Measurements from ENCODE around the gene TMEM131L.

The TMEM131L gene

GRCh38 chr4:153517159-153517558, 51.0 kb downstream of the TMEM131L start:
- no peak overlapping the region for H3K4me3 ChIP-seq (ENCODE audit: low read length)
- no peak for DNase-seq (ENCODE audit: low read depth, low spot score)

- H3K4me3 ChIP-seq (ENCODE audit: low read length): peak overlapping the region; percentile 21
- no peak for DNase-seq (ENCODE audit: low read depth, low spot score)
These were observed 51.8 kb downstream of the TMEM131L start for GRCh38 chr4:153518001-153518400.

- DNase-seq (ENCODE audit: low read depth, low spot score): peak; percentile 60
- peak overlapping the region; percentile 21 for H3K4me3 ChIP-seq (ENCODE audit: low read length)
These were observed 52.7 kb downstream of the TMEM131L start for GRCh38 chr4:153518637-153519389.

- DNase-seq (ENCODE audit: low read depth, low spot score): no peak
- H3K4me3 ChIP-seq (ENCODE audit: low read length): no peak overlapping the region
These were observed 53.5 kb downstream of the TMEM131L start for GRCh38 chr4:153519687-153520086.

- DNase-seq (ENCODE audit: low read depth, low spot score): no peak
- no peak overlapping the region for H3K4me3 ChIP-seq (ENCODE audit: low read length)
These were observed 54.1 kb downstream of the TMEM131L start for GRCh38 chr4:153520227-153520626.

DNA sequence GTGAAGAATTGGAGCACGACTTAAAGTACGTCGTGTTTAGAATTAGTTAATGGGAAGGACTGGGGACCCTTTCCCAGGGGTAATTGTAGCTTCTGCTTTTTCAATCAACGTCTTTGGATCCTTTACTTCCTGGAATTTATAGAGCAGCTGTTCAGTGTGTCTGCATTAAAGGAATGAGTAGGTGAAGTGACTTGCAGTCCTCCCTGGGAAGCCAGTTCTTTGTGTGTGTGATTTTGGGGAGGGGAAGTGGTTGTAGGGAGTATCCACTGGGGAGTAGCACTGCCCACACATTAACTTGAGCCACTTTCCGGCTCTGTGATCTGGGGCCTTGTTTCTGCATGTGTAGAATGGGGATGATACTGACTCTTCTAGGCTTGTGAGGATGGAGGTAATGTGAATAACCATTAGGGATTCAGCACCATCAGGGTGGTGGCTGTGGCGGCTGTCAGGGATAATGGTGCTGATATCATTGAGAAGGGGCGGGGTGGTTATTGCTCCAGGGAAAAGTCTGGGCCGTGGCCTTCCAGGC, 54.7 kb downstream of the TMEM131L start:
- H3K4me3 ChIP-seq (ENCODE audit: low read length): no peak overlapping the region; the same call in 1 of the 2 replicates
- no peak for DNase-seq (ENCODE audit: low read depth, low spot score)

- H3K4me3 ChIP-seq (ENCODE audit: low read length): peak overlapping the region; percentile 42
These were observed 55.3 kb downstream of the TMEM131L start for GRCh38 chr4:153521478-153521877.

GRCh38 chr4:153521999-153522801, 56.0 kb downstream of the TMEM131L start:
- peak overlapping the region; percentile 42 for H3K4me3 ChIP-seq (ENCODE audit: low read length)
- peak; percentile 94 for DNase-seq (ENCODE audit: low read depth, low spot score)

More at GRCh38 chr4:153521478-153521877, 55.3 kb downstream of the TMEM131L start:
- peak; percentile 89 for DNase-seq (ENCODE audit: low read depth, low spot score)

DNA sequence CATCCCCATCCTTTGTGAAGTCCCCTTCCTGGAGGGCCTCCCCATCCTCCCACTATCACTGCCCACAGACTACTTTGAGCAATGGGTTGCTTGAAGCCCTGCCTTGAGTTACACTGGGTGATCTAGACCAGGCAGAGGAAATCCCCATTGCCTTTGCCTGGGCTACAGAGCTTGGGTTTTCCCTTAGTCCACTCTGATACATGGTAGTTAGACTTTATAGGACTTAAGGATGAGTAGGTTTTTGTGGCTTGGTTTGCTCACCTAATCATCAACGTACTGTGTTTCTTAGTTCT, 56.6 kb downstream of the TMEM131L start:
- peak; percentile 50 for DNase-seq (ENCODE audit: low read depth, low spot score)
- peak overlapping the region; percentile 42 for H3K4me3 ChIP-seq (ENCODE audit: low read length)

DNA sequence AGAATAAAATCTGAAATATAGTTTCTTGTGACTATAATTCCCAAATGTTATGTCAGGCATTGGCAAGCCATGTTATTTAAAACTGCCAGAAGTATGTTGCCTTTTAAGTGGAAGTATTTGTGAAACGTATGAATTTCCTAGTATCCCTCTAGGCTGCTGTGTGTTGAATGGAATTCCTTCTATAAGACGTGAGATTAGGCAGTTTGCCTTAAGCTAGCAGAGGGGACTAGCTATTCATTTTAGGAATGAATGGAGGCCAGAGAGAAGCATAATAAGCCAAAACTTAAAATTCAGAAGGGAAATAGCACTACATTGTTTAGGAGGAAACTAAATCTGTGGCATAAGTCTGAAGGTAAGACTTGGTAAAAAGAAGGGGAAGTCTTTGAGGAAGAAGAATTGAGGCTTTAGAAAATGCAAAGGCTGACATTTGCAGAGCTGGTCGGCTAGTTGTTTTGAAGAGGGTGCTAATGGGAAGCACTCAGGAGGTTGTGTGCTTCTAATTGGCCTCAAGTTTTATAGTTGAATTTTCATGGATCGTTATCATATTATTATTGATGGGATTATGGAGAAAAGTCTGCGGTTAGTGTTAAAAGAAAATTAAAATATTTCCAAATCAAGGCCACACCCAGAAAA, 57.1 kb downstream of the TMEM131L start:
- H3K4me3 ChIP-seq (ENCODE audit: low read length): no peak overlapping the region
- no peak for DNase-seq (ENCODE audit: low read depth, low spot score)

- no peak overlapping the region for H3K4me3 ChIP-seq (ENCODE audit: low read length)
- no peak for DNase-seq (ENCODE audit: low read depth, low spot score)
These were observed 57.8 kb downstream of the TMEM131L start for GRCh38 chr4:153523941-153524386.

DNA sequence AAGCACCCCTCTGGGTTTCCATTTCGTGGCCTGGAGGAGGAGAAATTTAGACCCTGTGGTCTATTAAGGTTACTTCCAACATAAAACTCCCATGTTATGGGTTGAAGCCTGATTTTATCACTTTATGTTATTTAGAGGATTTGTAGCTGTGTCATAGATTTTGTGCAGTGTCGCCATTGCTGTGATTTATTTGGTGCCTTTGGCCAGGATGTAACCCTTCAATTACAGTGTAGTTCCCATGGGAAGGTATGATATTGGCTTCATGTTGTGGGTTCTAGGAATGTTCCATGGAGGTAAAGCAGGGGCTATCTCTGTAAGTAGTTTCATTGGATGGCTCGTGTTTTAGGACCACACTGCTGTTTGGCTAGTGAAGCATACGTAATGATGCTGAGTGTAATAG, 58.5 kb downstream of the TMEM131L start:
- no peak overlapping the region for H3K4me3 ChIP-seq (ENCODE audit: low read length)
- DNase-seq (ENCODE audit: low read depth, low spot score): no peak

- H3K4me3 ChIP-seq (ENCODE audit: low read length): no peak overlapping the region
- no peak for DNase-seq (ENCODE audit: low read depth, low spot score)
These were observed 61.5 kb downstream of the TMEM131L start for GRCh38 chr4:153527690-153528089.

DNA sequence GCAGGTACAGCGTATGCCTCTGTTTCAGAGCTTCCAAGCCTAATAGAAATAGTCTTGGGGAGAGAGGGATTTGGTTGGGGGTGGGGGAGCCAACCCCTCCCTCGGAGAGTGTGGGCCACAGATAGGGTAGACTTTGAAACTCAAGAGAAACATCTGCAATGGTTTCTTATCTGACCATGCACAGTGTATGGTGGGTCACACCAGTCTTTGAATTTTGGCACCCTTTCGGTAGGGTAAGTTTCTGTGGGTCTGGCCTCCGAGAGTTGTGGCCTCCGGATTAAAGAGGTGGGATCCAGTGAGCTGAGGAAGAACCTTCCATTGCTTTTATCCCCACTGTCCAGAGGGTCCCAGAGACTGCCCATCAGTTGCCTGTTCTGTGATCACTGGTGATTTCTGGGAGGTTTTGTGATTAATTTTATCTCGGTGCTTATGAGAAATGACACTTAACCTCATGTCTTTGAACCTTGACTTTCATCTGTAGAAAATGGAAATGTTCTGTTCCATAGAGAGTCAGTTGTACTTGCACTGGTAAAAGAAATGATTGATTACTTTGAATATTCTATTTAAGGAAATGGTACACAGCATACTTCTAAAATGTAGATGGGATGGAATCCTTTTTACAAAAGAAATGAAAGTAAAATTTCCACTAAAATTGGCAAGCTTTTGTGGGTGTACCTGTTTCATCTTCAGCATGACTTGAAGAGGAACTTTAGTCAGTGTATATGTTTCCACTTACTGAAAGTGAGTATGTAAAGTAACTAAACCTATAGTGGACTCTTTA, 62.7 kb downstream of the TMEM131L start:
- peak overlapping the region; percentile 8 for H3K4me3 ChIP-seq (ENCODE audit: low read length)
- DNase-seq (ENCODE audit: low read depth, low spot score): peak; percentile 73

DNA sequence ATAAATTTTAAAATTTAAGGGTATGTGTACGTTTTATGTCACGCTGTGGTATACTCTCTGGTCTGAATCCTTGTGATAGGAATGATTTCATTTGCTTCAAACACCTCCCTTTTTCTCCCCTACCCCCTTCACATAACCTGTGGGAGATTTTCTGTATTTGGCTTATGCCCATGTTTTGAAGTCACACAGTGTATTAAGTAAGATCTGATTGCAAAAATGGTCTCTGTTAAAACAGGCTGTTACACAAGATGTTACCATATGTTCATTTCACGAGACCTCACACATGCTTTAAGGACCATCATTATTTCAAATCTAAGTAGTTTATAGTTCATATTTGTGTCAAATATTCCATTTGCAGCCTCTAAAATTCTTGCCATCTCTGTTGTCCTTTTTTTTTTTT, 63.5 kb downstream of the TMEM131L start:
- peak overlapping the region; percentile 8 for H3K4me3 ChIP-seq (ENCODE audit: low read length)
- DNase-seq (ENCODE audit: low read depth, low spot score): no peak

GRCh38 chr4:153530284-153530999, 64.3 kb downstream of the TMEM131L start:
- peak; percentile 60 for DNase-seq (ENCODE audit: low read depth, low spot score)
- H3K4me3 ChIP-seq (ENCODE audit: low read length): peak overlapping the region; percentile 37

DNA sequence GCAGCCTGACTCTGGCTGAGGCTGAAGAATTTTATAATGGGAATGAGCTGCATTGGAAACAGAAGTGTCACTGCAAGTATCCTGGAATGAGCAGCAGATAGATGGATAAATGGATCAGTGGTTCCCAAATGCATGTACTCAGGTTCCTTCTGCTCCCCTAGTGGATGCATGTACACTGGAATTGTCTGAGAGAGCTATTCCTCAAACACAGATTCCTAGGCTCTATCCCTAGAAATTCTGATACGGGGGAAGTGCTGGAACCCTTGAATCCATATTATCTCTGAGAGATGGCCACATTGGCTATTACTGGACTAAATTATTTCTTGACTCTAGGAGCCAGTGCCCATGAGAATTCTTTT, 64.8 kb downstream of the TMEM131L start:
- no peak overlapping the region; the same call in 1 of the 2 replicates for H3K4me3 ChIP-seq (ENCODE audit: low read length)
- DNase-seq (ENCODE audit: low read depth, low spot score): no peak

GRCh38 chr4:153531976-153532626, 65.9 kb downstream of the TMEM131L start:
- no peak for DNase-seq (ENCODE audit: low read depth, low spot score)
- H3K4me3 ChIP-seq (ENCODE audit: low read length): no peak overlapping the region
